ENCODE results near the gene GRIN2A. TPM values are rescaled to one million over a fixed set of nuclear protein-coding genes. Genes with fewer than 3 reads are reported as not detected.

Gene GRIN2A
- total RNA-seq, 1 experiment from 2014 or later = not detected

GRCh38 chr16:10188236-10188635, 6.0 kb upstream of the GRIN2A start:
- intact Hi-C loops (cut with micrococcal nuclease) = no loop called here
- ChIA-PET CTCF (no interaction called here), POLR2A (no interaction called here)
- Mint-ChIP-seq H3K9me3 (ENCODE audit: unreplicated experiment) (no peaks in the 10 kb centered on the region), H3K4me3 (ENCODE audit: unreplicated experiment) (no peak overlapping the region), H3K27ac (ENCODE audit: low read depth, unreplicated experiment) (no peak overlapping the region), H3K36me3 (ENCODE audit: insufficient read depth, unreplicated experiment) (no peaks in the 10 kb centered on the region), H3K27me3 (ENCODE audit: insufficient read depth, unreplicated experiment) (no peaks in the 10 kb centered on the region), H3K4me1 (ENCODE audit: insufficient read depth, unreplicated experiment) (no peaks in the 10 kb centered on the region)
- BruUV-seq (replicated peaks) = no TSS peak
- no peak for TF ChIP-seq CTCF (IDR thresholded peaks at IDR 0.05; ENCODE audit: unreplicated experiment)
- peak; percentile 9 for DNase-seq (ENCODE audit: unreplicated experiment)

- H3K27me3 Mint-ChIP-seq (ENCODE audit: insufficient read depth, unreplicated experiment) = no peaks in the 10 kb centered on the region
- DNase-seq (ENCODE audit: unreplicated experiment) = peak; percentile 23
- ChIA-PET CTCF (interaction anchor here (0.9 to 1.1 kb wide), 2 partner anchors 923 to 1042 kb away, joined by 3 to 5 read pairs; no protein-coding TSS in a partner anchor), POLR2A (no interaction called here)
- no peaks in the 10 kb centered on the region for H3K4me1 Mint-ChIP-seq (ENCODE audit: insufficient read depth, unreplicated experiment)
- H3K27ac Mint-ChIP-seq (ENCODE audit: low read depth, unreplicated experiment) = no peak overlapping the region
- H3K36me3 Mint-ChIP-seq (ENCODE audit: insufficient read depth, unreplicated experiment) = no peaks in the 10 kb centered on the region
- peaks cover 7% of the 10 kb centered on the region for H3K9me3 Mint-ChIP-seq (ENCODE audit: unreplicated experiment)
- peak; percentile 44 for TF ChIP-seq CTCF (IDR thresholded peaks at IDR 0.05; ENCODE audit: unreplicated experiment)
- no peak overlapping the region for H3K4me3 Mint-ChIP-seq (ENCODE audit: unreplicated experiment)
- BruUV-seq (replicated peaks) = no TSS peak
- intact Hi-C loops (cut with micrococcal nuclease) = loop anchor here (1.0 to 5.0 kb wide), 3 partner anchors 534 to 1021 kb away; no protein-coding TSS in a partner anchor
Observed at GRCh38 chr16:10181196-10182162, 749 bp downstream of the GRIN2A start.

- no peak for DNase-seq (ENCODE audit: unreplicated experiment)
- H3K27ac Mint-ChIP-seq (ENCODE audit: low read depth, unreplicated experiment) = no peak overlapping the region
- no peaks in the 10 kb centered on the region for H3K27me3 Mint-ChIP-seq (ENCODE audit: insufficient read depth, unreplicated experiment)
- no peak overlapping the region for H3K4me3 Mint-ChIP-seq (ENCODE audit: unreplicated experiment)
- intact Hi-C loops (cut with micrococcal nuclease) = loop anchor here (1.0 to 5.0 kb wide), 3 partner anchors 533 to 1020 kb away; no protein-coding TSS in a partner anchor
- H3K36me3 Mint-ChIP-seq (ENCODE audit: insufficient read depth, unreplicated experiment) = no peaks in the 10 kb centered on the region
- no peak for TF ChIP-seq CTCF (IDR thresholded peaks at IDR 0.05; ENCODE audit: unreplicated experiment)
- ChIA-PET POLR2A (no interaction called here), CTCF (interaction anchor here (0.9 to 1.1 kb wide), 2 partner anchors 338 to 1042 kb away, joined by 3 to 5 read pairs; no protein-coding TSS in a partner anchor)
- no peaks in the 10 kb centered on the region for H3K4me1 Mint-ChIP-seq (ENCODE audit: insufficient read depth, unreplicated experiment)
- BruUV-seq (replicated peaks) = no TSS peak
- H3K9me3 Mint-ChIP-seq (ENCODE audit: unreplicated experiment) = peaks cover 7% of the 10 kb centered on the region
Observed at GRCh38 chr16:10180771-10181163, 1.5 kb downstream of the GRIN2A start.

GRCh38 chr16:10180042-10180770, 2.0 kb downstream of the GRIN2A start:
- Mint-ChIP-seq H3K27ac (ENCODE audit: low read depth, unreplicated experiment) (no peak overlapping the region), H3K4me3 (ENCODE audit: unreplicated experiment) (no peak overlapping the region), H3K9me3 (ENCODE audit: unreplicated experiment) (peaks cover 7% of the 10 kb centered on the region), H3K4me1 (ENCODE audit: insufficient read depth, unreplicated experiment) (no peaks in the 10 kb centered on the region), H3K27me3 (ENCODE audit: insufficient read depth, unreplicated experiment) (no peaks in the 10 kb centered on the region), H3K36me3 (ENCODE audit: insufficient read depth, unreplicated experiment) (no peaks in the 10 kb centered on the region)
- no TSS peak for BruUV-seq (replicated peaks)
- ChIA-PET CTCF (interaction anchor here (0.9 to 1.1 kb wide), 2 partner anchors 338 to 1041 kb away, joined by 3 to 5 read pairs; no protein-coding TSS in a partner anchor), POLR2A (no interaction called here)
- intact Hi-C loops (cut with micrococcal nuclease) = loop anchor here (2.0 to 5.0 kb wide), 2 partner anchors 533 to 921 kb away; no protein-coding TSS in a partner anchor
- no peak for TF ChIP-seq CTCF (IDR thresholded peaks at IDR 0.05; ENCODE audit: unreplicated experiment)
- DNase-seq (ENCODE audit: unreplicated experiment) = no peak

All from MCF 10A (cell line).